Esophagus squamous epithelium (tissue), 5 donors: ENCODE data around the gene NRM. TPM values are rescaled to one million over a fixed set of nuclear protein-coding genes. Genes with fewer than 3 reads are reported as not detected.
"Not testable (repeated sequence)": the region's sequence is repeated elsewhere in the genome, so short reads cannot be mapped to it uniquely, and the experiment has no call there.

Source experiments
- DNase-seq: peaks from one replicate; lab custom pipeline; 2025; lab: John Stamatoyannopoulos, UW
- H3K27ac ChIP-seq, 4 donors: fragments of 200-600 bp; sonication (generic); one replicate each; pipeline ENCODE4 v1.5.1; 2016 to 2019; ENCODE audit warnings: mild to moderate bottlenecking in 1 of 4
- H3K27me3 ChIP-seq, 4 donors: fragments of 200-600 bp; sonication (generic); 1 replicate in 3 of 4; 2 replicates in 1 of 4; pipeline versions ENCODE4 v1.5.1 to v1.6.0; 2017 to 2021; ENCODE audit warnings: antibody characterized with exemption in 1 of 4
- H3K36me3 ChIP-seq, 3 donors: fragments of 200-600 bp; sonication (generic); one replicate each; pipeline ENCODE4 v1.5.1; 2016 to 2019
- H3K4me1 ChIP-seq, 3 donors: fragments of 200-600 bp; sonication (generic); one replicate each; pipeline ENCODE4 v1.5.1; 2017 to 2019
- H3K4me3 ChIP-seq, 4 donors: fragments of 200-600 bp; sonication (generic); 1 replicate in 3 of 4; 2 replicates in 1 of 4; pipeline ENCODE4 v1.5.1; 2016 to 2019; ENCODE audit warnings: mild to moderate bottlenecking in 2 of 4, moderate library complexity in 1 of 4
- H3K9me3 ChIP-seq, 3 donors: fragments of 200-600 bp; sonication (generic); one replicate each; pipeline ENCODE4 v1.5.1; 2016 to 2019
- POLR2A ChIP-seq, 4 donors: fragments of 450-650 bp; IDR thresholded peaks; one replicate each; pipeline ENCODE4 v1.6.1; 2017; ENCODE audit warnings: antibody characterized with exemption in 4 of 4, mild to moderate bottlenecking in 4 of 4, moderate library complexity in 3 of 4
- WGBS, 2 donors: methylation state at CpG; one replicate each; pipeline ENCODE4 v1.1.5; 2018; 5-methylcytosine and 5-hydroxymethylcytosine counted together
- intact Hi-C: fragments of 100-400 bp; cut with DNase I; formaldehyde crosslinking; loops from one replicate; pipeline ENCODE4 v1.15.0; 2022
- total RNA-seq, 4 donors: library from RNA; depleted of rRNA; stranded (reverse); fragments of >200 nt; gene quantifications; one replicate each; pipeline ENCODE4 v1.1.0, GENCODE V29; 2016
- TF ChIP-seq, protein P1 (sequence below), 6 experiments: fragments of 450-650 bp in 4 of 6; fragments of 200-600 bp in 2 of 6; sonication (generic) in 2 of 6; IDR thresholded peaks; one replicate each; pipeline ENCODE4 v1.5.1; 2016 to 2019; ENCODE audit warnings: antibody characterized with exemption in 6 of 6, mild to moderate bottlenecking in 4 of 6, moderate library complexity in 4 of 6
- donor health status: DM: yes; HTN: yes; CAD: no.

The NRM gene
- total RNA-seq, 4 donors from 2014 or later: 3.8 to 7.4 (median 6.7) TPM

DNA sequence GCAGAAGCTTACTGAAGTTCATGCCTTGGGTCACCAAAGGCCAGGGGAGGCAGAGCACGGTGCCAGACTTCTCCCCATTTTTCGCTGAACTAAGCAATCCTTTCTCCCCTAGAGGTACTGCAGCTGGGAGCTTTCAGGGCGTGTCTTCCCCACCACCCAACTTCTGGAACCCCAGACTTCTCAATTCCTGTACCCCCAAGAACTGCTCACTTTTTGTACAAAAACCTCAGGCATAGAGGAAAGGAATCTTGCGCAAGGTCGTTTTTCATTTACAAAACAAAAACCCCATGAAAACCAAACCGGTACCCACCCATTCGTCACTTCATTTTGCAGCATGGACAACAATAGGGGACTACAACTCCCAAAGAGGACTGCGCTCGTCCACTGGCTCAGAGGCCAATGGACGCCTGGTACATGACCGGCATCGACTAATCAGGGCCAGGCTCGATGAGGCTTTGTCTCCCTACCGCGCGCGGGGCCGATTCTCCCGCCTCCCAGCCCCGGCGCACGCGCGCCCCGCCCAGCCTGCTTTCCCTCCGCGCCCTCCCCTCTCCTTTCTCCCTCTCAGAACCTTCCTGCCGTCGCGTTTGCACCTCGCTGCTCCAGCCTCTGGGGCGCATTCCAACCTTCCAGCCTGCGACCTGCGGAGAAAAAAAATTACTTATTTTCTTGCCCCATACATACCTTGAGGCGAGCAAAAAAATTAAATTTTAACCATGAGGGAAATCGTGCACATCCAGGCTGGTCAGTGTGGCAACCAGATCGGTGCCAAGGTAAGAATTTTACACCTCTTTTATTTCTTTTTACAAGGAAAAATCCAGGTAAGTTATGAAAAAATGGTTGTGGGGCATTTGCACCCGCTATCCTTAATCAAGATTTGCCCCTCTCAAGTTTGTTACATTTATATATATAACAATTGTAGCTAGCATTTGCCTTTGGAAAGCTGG lies 29.3 kb upstream of the NRM start, which contains the start of gene TUBB:
TUBB (plus strand) TSS at position 562 of the 947 bp plus-strand sequence; CDS start at position 717, 155 bp downstream.
- H3K4me1 ChIP-seq: peaks cover 47 to 76% (median 48%) of the 10 kb centered on the region in 3 donors
- peak within 1 kb of the TSS; percentile 57 to 75 (median 72) for H3K4me3 ChIP-seq
- WGBS, 2 donors: 0 to 1% methylated on average over 26 to 35 of the region's 38 CpGs
- H3K36me3 ChIP-seq: peaks cover 25 to 31% (median 28%) of the 10 kb centered on the region in 3 donors
- intact Hi-C loops: loop anchor here (2.0 kb wide), 1 partner anchor 41 kb away; no protein-coding TSS in a partner anchor
- DNase-seq: peak; percentile 87
- H3K27ac ChIP-seq: peak within 1 kb of the TSS; percentile 91 to 96 (median 94)
- no peaks in the 10 kb centered on the region for H3K9me3 ChIP-seq
- peak in 3 of 4 donors; percentile 66 to 95 (median 90) for TF ChIP-seq POLR2A (IDR thresholded peaks at IDR 0.05)
- TF ChIP-seq, protein P1, sequence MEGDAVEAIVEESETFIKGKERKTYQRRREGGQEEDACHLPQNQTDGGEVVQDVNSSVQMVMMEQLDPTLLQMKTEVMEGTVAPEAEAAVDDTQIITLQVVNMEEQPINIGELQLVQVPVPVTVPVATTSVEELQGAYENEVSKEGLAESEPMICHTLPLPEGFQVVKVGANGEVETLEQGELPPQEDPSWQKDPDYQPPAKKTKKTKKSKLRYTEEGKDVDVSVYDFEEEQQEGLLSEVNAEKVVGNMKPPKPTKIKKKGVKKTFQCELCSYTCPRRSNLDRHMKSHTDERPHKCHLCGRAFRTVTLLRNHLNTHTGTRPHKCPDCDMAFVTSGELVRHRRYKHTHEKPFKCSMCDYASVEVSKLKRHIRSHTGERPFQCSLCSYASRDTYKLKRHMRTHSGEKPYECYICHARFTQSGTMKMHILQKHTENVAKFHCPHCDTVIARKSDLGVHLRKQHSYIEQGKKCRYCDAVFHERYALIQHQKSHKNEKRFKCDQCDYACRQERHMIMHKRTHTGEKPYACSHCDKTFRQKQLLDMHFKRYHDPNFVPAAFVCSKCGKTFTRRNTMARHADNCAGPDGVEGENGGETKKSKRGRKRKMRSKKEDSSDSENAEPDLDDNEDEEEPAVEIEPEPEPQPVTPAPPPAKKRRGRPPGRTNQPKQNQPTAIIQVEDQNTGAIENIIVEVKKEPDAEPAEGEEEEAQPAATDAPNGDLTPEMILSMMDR (IDR thresholded peaks at IDR 0.05): peak in 5 of 6 experiments; percentile 10 to 23 (median 14)
- H3K27me3 ChIP-seq: no peaks in the 10 kb centered on the region

GRCh38 chr6:30719356-30719755 lies 28.6 kb upstream of the NRM start:
- H3K4me3 ChIP-seq: peak overlapping the region; percentile 57 to 75 (median 72)

GRCh38 chr6:30717845-30718720 lies 27.3 kb upstream of the NRM start:
- DNase-seq, H3K27me3 ChIP-seq, H3K9me3 ChIP-seq, intact Hi-C loops: not testable (repeated sequence)
- Histone ChIP-seq H3K4me3 (peak overlapping the region; percentile 17 to 73 (median 66)), H3K4me1 (peaks cover 33 to 57% (median 41%) of the 10 kb centered on the region in 3 donors), H3K36me3 (peaks cover 7 to 31% (median 8%) of the 10 kb centered on the region in 3 donors), H3K27ac (peak overlapping the region; percentile 86 to 96 (median 93))
- 65 to 72% methylated on average over 34 to 37 of the region's 37 CpGs for WGBS, 2 donors

More at GRCh38 chr6:30719356-30719755, 28.6 kb upstream of the NRM start:
- WGBS, 2 donors: 9 to 14% methylated on average over 8 of the region's 8 CpGs
- Histone ChIP-seq H3K27me3 (no peaks in the 10 kb centered on the region), H3K4me1 (peaks cover 44 to 69% (median 48%) of the 10 kb centered on the region in 3 donors), H3K27ac (peak overlapping the region; percentile 91 to 96 (median 94)), H3K36me3 (peaks cover 19 to 31% (median 21%) of the 10 kb centered on the region in 3 donors), H3K9me3 (no peaks in the 10 kb centered on the region)
- TF ChIP-seq POLR2A (IDR thresholded peaks at IDR 0.05): no peak
- TF ChIP-seq, protein P1 (IDR thresholded peaks at IDR 0.05): no peak
- DNase-seq: no peak
- intact Hi-C loops: no loop called here

DNA sequence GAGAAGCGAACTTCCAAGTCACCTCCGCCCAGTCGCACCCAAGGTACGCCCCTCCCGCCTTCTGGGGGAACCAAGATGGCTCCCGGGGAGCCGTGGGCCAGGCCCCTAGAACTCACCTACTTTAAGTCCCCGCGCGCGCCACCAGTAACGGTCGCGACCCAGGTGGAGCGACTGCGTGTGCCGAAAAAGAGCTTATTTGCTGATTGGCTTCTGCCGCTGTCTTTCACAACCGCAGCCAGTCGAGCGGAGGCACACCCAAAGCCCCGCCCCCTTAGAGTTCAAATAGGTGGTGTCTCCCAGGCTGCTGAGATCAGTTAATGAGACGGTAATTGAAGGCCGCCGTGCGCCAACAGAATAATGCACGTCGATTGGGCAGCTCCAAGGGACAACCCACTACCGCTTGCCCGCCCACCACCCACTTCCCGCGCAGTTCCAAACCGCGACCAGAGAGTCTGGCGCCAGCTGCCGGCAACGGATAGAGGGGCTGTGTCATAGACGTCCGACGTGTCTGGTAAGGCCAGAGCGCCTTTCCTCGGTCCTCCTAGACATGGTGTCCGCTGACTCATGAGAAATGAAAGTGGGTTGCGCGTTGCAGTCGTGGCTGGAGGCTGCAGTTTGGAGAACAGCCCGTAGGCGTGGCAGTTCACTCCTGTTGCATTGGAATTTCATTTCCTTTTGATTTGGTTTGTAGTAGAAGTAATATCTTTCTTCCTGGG lies 26.5 kb upstream of the NRM start, which contains the start of gene MDC1:
MDC1 (minus strand) TSS at position 153 of the 716 bp plus-strand sequence. CDS start 2,106 bp downstream, outside the sequence.
- H3K27ac ChIP-seq: peak within 1 kb of the TSS; percentile 90 to 96 (median 96)
- WGBS, 2 donors: 0 to 1% methylated on average over 14 to 22 of the region's 48 CpGs
- peak; percentile 98 for DNase-seq
- H3K36me3 ChIP-seq: peaks cover 0 to 31% (median 2%) of the 10 kb centered on the region in 3 donors
- intact Hi-C loops: no loop called here
- H3K4me3 ChIP-seq: peak within 1 kb of the TSS; percentile 46 to 73 (median 66)
- no peaks in the 10 kb centered on the region for H3K9me3 ChIP-seq
- H3K4me1 ChIP-seq: peaks cover 25 to 57% (median 33%) of the 10 kb centered on the region in 3 donors
- no peaks in the 10 kb centered on the region for H3K27me3 ChIP-seq
- TF ChIP-seq, protein P1 (IDR thresholded peaks at IDR 0.05): peak in 5 of 6 experiments; percentile 13 to 65 (median 51)
- TF ChIP-seq POLR2A (IDR thresholded peaks at IDR 0.05): peak in 3 of 4 donors; percentile 70 to 88 (median 73)
